Activated CD8-positive, alpha-beta memory T cell treated with anti-CD3 and anti-CD28 coated beads for 1 hour (primary cell): ENCODE data around the gene KIRREL1.

ENCODE experiments used
- DNase-seq, 2 donors: peaks; one replicate each; pipeline ENCODE4 v3.0.0-alpha.2; 2020; ENCODE audit warnings: low read depth in 1 of 2; ENCODE audit errors: extremely low read depth in 1 of 2

Gene KIRREL1

GRCh38 chr1:158027508-158027907 is 34.1 kb downstream of the KIRREL1 start:
- DNase-seq: no peak

DNA sequence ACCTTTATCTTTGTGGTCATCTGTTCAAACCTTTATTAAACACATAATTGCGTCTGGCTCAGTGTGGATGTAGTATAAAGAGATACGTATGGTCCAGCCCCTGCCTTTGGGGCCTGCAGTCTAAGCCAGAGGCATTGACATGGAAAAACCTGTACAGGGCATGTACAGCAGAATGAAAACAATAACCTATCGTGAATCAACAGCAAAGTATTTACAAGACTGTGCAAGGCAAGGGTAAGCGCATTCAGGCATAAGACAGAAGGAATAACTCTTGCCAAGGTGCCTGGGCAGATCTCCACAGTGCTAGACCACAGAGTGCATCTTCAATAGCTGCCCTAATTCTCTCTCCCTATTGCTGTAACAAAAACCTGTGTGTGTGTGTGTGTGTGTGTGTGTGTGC is 35.5 kb downstream of the KIRREL1 start:
- no peak for DNase-seq

DNA sequence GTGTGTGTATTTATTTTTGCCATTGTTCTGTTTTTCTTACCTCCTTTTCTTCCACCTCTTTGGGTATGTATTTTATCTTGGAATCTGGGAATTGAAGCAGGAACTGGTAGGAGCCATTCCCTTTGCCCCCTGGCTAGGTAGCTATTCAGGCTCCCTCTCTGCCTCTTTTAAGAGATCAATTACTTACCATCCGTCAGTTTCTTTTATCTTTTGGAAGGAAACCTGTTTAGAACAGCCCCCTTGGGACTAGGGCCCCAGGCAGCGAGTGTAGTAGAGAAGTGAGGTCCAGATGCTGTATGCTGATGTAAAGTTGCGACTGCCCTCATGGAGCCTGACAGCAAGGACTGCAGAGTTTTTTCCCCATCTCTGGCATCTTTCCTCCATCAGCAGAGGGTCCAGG is 41.6 kb downstream of the KIRREL1 start:
- no peak for DNase-seq

DNA sequence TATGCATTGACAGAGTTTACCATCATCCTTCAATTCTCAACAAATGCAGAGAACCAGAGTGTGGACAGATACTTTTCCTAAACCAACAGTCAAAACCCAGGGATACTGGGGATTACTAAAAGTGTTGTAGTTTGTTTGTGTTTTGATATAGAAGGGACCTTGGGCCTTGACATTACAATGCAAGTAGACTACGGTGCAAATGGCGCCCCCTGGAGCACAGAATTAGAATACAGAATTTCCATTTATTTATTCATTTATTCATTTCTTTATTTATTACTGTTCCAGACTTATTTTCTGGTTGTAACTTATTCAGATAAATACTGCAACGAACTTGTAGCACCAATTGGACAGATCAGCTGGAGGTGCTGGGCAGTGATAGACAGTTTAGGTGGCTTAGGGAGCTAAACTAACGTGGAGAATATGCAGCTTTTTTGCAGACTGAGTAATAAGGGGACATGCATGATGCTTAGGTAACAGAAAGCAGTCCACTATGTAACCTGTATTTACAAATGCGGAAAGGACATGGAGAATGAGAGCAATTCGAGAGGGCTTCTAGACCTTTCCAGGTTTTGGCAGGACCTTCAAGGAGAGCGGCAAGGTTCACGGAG is 42.6 kb downstream of the KIRREL1 start:
- DNase-seq: no peak

- DNase-seq: no peak
These were observed 43.8 kb downstream of the KIRREL1 start for GRCh38 chr1:158037008-158037865.

DNA sequence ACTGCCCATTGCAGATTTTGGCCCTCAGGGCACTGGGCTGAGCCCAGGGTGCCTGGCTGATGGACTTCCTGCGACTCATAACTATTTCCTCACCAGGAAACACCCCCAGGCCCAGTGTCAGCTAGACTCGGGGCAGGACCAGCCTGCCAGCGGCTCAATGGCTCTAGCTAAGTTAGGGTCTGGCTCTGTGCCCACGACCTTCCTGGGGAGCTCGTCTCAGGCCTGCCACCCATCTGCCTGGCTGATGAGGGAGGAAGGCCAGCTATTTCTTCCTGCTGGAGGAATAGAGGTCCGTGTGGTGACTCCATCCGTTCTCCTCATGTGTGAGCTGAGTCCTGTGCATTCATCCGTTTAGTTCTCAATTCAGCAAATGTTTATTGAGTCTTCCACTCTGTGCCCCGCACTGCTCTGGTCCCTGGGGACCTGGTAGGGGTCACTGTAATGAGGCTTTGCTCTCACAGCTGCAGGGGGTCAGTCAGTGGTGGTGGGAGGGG is 44.5 kb downstream of the KIRREL1 start:
- no peak for DNase-seq

DNA sequence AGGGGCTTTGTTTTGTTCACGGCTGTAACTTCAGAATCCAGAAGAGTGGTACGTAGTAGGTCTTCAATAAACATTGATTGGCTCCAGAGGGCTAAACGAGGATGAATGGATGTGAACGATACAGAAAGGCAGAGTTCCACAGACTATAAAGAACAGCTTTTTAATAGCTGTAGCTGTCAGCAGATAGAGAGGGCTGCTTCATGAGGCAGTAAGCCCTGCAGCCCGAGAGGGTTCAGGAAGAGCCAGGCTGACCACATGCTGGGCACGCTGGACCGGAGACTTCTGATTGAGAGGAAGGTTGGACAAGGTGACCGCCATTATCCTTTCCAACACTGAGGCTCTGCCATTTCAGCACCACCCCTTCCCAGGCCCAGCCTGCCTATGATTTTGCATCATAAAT is 45.3 kb downstream of the KIRREL1 start:
- DNase-seq: no peak

DNA sequence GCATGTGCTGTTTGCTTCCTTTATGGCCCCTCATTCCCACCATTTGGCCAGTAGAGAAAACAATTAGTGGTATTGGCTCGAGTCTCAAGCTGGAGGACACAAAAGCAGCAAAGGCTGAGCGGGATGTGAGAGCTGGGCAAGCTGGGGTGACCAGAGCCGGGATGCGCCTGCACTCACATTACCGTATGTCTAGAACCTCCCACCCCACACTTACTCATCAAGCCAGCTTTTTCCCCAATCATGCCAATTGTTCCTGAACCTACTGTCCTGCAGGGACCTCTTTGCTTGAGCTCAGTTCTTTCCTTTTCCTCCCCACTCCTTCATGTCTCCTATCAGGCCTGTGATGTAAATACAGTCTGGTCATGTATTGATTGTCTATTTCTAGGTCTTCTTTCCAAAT is 45.9 kb downstream of the KIRREL1 start:
- no peak for DNase-seq

DNA sequence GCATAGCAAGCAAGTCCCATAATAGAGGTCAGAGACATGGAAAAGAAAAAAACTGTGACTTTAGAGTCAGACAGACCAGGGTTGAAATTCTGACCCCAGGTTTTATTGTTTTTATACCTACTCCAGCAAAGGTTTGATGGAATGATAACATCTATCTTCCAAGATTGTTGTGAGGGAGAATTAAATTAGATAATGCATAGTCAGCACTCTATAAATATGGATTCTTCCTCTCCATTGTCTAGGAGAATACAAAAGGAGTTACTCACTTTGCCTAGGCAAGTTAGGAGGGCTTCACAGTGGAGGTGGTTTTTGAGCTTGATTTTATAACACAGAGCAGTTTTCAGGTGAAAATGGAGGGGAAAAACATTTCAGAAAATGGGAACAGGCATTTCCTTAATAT is 46.9 kb downstream of the KIRREL1 start:
- DNase-seq: no peak

GRCh38 chr1:158043232-158043631 is 49.8 kb downstream of the KIRREL1 start:
- no peak for DNase-seq

DNA sequence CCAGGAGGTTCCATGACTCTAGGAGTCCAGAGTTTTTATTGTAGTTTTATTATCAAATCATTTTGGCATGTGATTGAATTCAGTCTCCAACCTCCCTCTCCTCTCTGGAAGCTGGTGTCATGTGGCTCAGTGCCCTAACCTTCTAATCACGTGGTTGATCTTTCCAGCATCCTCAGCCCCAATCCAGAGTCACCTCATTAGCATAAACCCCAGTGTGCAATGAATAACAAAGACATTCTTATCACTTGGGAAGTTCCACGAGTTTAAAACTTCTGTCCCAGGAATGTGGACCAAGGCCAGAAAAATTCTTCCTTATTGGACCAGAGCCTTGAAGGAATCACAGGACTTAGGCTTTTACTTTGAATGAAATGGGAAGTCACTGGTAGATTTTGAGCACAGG is 52.2 kb downstream of the KIRREL1 start:
- DNase-seq: no peak

GRCh38 chr1:158046715-158047510 is 53.5 kb downstream of the KIRREL1 start:
- DNase-seq: no peak

GRCh38 chr1:158048371-158049067 is 55.1 kb downstream of the KIRREL1 start:
- DNase-seq: no peak

DNA sequence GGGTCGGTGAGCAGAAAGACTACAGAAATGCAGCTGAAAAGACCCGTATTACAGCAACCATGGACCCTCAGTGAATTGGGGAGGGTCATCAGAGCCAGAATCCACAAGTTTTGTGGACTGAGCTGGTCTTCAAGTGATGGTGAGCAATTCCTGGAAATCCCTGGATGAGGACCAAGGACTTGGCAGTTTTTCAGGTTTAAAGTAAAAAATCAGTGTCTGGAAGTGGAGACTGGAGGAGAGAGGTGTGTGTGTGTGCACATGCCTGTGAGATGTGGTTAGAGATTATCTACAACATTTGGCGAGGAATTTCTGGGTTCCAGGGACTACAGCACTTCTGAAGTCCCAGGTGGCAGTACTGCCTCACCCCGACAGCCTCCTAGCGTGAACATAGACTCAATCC is 56.4 kb downstream of the KIRREL1 start:
- DNase-seq: no peak

- no peak for DNase-seq
These were observed 59.8 kb downstream of the KIRREL1 start for GRCh38 chr1:158053276-158053675.

- no peak for DNase-seq
These were observed 61.3 kb downstream of the KIRREL1 start for GRCh38 chr1:158054721-158055120.

GRCh38 chr1:158055854-158056253 is 62.4 kb downstream of the KIRREL1 start:
- DNase-seq: no peak

- no peak for DNase-seq
These were observed 63.1 kb downstream of the KIRREL1 start for GRCh38 chr1:158056498-158056897.

DNA sequence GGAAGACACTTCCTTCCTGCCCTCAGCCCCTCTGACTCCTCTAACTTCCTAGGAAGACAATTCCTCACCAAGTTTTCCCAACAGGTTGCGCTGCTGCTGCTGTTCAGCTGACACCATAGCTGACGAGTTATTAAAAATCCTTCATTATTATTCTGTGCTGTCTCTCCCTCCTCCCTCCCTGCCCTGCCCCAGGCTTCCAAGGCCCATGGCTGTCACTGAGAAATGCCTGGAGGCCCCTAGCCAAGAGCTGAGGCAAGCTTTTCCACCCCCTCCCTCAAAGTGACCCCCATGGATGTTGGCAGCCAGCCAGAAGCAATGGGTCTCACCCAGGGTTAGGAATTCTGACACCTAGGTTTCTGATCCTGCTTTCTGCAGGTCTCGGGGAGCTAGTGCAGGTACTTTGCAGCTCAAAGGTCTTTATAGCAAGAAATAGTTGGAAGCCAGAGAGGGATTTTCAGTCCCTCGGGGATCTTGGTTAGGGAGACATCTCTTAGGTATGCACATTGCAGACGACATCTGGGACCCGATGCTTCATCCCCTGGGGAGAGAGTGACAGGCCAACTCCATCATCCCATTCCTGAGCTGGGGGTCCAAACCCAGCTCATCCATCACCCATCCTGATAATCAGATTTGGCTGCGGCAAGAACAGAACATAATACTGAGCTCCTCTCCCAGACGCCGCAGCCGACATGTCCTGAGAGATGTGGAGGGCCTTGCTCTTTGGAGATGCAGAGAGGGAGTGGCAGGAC is 65.0 kb downstream of the KIRREL1 start:
- no peak for DNase-seq

GRCh38 chr1:158059984-158060383 is 66.5 kb downstream of the KIRREL1 start:
- DNase-seq: no peak
